Measurements from ENCODE around the gene KLHL29.
"Not testable (repeated sequence)": the region's sequence is repeated elsewhere in the genome, so short reads cannot be mapped to it uniquely, and the experiment has no call there.

The KLHL29 gene

GRCh38 chr2:23722255-23722654, 337.3 kb downstream of the KLHL29 start:
- DNase-seq, result no peak

- DNase-seq, result not testable (repeated sequence)
Observed at GRCh38 chr2:23723029-23723428, 338.1 kb downstream of the KLHL29 start.

GRCh38 chr2:23734416-23734815, 349.4 kb downstream of the KLHL29 start:
- DNase-seq, result no peak

GRCh38 chr2:23736783-23737182, 351.8 kb downstream of the KLHL29 start:
- DNase-seq, result not testable (repeated sequence)

DNA sequence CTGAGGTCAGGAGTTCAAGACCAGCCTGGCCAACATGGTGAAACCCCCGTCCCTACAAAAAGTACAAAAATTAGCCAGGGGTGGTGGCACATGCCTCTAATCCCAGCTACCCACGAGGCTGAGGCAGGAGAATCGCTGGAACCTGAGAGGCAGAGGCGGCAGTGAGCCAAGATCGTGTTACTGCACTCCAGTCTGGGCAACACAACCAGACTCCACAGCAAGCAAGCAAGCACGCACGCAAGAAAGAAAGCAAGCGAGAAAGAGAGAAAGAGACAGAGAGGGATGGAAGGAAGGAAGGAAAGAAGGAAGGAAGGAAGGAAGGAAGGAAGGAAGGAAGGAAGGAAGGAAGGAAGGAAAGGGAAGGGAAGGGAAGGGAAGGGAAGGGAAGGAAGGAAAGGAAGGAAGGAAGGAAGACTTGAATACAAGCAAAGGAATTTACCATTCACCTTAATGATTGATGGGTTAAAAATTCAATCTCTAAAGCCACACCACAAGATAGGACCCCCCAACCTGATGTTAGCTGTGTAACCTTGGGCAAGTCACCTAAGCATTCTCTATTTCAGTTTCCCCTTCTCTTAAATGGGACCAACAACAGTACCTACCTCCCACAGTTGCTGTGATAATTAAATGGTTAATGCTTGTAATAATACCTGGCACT, 360.2 kb downstream of the KLHL29 start:
- DNase-seq, result no peak

GRCh38 chr2:23745726-23746105, 360.7 kb downstream of the KLHL29 start:
- no peak for DNase-seq

GRCh38 chr2:23746141-23746863, 361.3 kb downstream of the KLHL29 start:
- no peak for DNase-seq

GRCh38 chr2:23751747-23752265, 366.8 kb downstream of the KLHL29 start:
- no peak for DNase-seq

DNA sequence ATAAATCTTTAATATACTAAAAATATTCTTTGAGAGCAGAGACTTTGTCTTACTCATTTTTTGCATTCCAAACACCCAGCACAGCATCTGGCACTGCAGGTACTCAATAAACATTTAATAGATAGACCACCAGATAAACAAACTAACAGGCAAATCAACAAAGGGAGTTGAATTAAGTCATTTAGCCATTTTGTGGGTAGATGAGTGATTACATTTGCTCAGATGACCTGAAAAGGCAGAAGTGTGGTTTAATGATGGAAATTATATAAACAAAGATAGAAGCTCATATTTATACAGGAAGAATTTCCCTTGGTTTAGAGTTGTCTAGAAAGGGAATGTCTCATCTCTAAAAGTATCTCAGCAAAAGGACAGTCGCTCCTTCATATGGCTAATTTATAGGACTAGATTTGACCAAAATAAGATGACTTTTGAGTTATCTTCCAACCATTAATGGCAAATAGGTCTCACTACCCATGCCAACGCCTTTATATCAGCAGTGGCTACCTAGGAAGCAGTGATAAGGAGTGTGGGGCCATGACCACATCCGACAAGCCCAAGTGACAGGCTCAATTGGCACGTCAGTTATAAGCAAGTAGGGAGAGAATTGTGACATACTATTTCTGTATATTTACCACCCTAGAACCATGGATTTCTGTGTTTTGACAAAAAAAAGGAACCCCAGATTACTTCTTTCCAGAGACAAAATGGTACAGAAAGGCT, 368.5 kb downstream of the KLHL29 start:
- no peak for DNase-seq

- DNase-seq, result no peak
Observed at GRCh38 chr2:23754970-23755369, 370.0 kb downstream of the KLHL29 start.

- DNase-seq, result no peak
Observed at GRCh38 chr2:23756593-23757292, 371.8 kb downstream of the KLHL29 start.

DNA sequence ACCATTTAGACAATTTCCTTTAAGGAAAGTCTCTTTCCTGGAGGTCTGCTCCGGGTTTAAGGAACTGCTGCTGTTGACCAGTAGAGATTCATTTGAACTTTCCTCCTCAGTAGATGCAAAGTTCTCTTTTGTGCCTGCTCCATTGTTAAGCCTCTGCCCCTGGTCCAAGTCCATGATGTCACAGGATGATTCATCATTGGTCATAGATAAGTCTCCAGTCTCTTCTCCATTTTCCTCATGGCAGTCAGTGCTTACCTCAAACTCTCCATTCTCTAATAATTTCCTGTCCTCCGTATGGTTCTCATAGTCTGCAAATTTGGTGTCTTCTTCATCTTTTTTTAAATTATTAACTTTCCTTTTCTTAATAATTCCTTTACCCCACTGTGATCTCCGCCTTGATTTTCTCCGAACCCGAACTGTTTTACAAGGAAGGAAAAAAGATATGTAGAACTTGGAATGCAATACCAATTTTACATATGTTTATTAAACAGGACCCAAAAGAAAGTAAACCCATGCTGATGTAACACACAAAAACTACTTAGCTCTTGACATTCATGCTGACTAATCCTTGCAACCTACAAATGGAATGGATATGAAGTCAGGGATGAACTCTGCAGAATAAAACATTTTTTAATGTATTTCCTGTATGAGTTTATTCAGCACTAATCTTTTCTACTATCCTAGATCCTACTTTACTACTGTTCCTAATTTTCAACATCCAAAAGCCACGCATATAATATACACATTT, 372.9 kb downstream of the KLHL29 start:
- DNase-seq, result no peak
